Astrocyte of the spinal cord (primary cell): ENCODE results near the gene NRXN2.

ENCODE experiments used
- DNase-seq: peaks from one replicate; pipeline ENCODE4 v3.0.0; 2011; ENCODE audit warnings: low read depth, low spot score
- H3K4me3 ChIP-seq: 2 replicates; pipeline ENCODE4 v1.5.1; 2011; ENCODE audit warnings: low read depth, mild to moderate bottlenecking, low read length, moderate library complexity
- in situ Hi-C: cut with HindIII; loops from 2 replicates; pipeline ENCODE4 v1.10.0; 2017; ENCODE audit warnings: low sequenced_read_pairs
- TF ChIP-seq, protein P1 (sequence below): IDR thresholded peaks from 2 replicates; pipeline ENCODE4 v1.5.1; 2012; ENCODE audit warnings: low read depth, mild to moderate bottlenecking, low read length, inconsistent platforms

Gene NRXN2

DNA sequence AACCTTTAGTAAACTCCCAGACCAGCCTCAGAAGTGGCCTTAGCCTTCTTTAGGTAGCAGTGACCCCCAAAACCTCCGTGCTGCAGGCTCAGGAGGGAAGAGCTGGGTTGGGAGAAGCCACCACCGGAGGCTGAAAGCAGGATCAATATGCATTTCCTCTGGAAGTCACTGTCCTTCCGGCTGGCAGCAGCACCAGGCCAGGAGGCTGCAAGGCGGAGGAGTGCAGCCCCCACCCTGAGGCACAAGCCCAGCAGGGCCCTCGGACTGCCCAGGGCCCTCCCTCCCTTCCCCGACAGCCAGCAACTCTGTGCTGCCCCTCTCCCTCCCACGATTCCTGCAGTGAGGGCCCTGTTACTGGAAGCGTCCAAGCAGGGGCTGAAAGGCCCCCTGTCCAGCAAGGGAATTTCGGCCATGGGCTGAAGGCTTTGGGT lies 3.2 kb upstream of the NRXN2 start:
- no peak overlapping the region for H3K4me3 ChIP-seq
- in situ Hi-C loops = no loop called here
- TF ChIP-seq, protein P1, sequence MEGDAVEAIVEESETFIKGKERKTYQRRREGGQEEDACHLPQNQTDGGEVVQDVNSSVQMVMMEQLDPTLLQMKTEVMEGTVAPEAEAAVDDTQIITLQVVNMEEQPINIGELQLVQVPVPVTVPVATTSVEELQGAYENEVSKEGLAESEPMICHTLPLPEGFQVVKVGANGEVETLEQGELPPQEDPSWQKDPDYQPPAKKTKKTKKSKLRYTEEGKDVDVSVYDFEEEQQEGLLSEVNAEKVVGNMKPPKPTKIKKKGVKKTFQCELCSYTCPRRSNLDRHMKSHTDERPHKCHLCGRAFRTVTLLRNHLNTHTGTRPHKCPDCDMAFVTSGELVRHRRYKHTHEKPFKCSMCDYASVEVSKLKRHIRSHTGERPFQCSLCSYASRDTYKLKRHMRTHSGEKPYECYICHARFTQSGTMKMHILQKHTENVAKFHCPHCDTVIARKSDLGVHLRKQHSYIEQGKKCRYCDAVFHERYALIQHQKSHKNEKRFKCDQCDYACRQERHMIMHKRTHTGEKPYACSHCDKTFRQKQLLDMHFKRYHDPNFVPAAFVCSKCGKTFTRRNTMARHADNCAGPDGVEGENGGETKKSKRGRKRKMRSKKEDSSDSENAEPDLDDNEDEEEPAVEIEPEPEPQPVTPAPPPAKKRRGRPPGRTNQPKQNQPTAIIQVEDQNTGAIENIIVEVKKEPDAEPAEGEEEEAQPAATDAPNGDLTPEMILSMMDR = no peak
- no peak for DNase-seq

DNA sequence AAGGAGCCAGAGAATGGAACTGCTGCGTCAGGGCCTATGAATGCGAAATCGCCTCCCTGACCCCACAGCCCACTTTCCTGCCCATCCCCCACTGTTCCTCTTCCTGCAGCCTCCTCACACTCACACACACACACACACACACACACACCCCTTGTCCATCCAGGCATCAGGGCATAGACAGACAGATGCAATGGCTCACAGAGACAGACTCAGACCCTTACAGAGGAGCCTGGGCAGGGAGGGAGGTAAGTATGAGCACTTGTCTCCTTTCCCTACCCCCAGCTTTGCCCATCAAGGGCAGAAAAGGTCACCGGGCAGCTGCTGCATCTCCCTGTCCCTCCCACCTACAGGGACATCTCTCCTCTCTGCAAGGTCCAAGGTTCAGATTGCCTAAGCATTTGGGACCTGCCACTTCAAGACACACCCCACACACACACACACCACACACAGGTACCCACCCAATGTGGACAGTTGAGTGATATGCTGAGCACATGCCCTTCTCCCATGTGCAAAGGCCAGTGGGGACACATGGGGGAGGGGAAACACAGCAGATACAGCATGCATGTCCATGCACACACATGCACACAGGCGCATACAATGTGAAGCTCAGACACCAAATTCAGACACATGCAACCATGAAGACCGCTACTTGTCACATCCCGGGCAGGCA lies 2.0 kb upstream of the NRXN2 start:
- DNase-seq = no peak
- H3K4me3 ChIP-seq = no peak overlapping the region
- TF ChIP-seq, protein P1 = no peak
- in situ Hi-C loops = no loop called here

DNA sequence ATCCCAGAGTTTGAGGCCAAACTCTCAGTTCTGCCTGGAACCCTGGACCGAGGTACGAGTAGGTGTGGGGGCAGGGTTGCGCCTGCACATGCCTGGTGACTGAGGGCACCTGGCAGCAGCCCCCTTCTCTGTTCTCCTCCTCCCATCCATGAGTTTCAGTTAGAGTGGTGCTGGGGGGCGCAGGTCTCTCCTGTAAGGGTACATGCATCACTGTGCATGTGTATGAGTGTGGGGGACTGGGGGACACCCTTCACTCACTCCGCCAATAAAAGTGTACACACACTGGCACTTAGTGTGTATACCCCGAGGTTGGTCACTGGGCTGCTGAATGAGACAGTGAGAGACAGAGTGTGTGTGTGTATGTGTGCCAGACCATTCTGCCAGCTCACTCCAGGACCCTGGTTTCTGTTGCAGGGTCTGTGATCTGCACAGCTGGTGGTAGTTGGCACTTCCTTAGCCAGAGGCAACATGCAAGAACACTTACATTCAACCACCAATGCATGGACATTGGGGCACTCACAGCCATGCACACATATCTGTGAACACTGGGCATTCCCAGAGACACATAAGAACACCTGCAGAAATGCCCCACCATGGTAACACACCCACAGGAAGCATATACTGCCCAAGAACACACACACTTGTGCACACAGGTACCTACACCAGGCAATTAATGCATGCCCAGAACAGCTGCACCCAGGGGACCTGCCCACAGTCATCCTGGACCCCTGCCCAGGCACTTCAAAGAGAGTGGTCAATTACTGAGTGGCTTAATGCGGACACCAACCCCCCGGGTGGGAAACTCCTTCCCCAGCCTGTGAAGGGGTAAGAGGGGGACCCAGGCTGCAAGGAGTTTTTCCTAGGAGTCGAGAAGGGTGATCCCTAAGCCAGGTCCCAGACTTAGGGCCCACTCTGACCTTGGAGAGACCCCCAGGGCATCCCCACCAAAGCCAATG lies 1.2 kb upstream of the NRXN2 start:
- DNase-seq = no peak
- in situ Hi-C loops = no loop called here
- no peak overlapping the region for H3K4me3 ChIP-seq
- TF ChIP-seq, protein P1 = no peak

DNA sequence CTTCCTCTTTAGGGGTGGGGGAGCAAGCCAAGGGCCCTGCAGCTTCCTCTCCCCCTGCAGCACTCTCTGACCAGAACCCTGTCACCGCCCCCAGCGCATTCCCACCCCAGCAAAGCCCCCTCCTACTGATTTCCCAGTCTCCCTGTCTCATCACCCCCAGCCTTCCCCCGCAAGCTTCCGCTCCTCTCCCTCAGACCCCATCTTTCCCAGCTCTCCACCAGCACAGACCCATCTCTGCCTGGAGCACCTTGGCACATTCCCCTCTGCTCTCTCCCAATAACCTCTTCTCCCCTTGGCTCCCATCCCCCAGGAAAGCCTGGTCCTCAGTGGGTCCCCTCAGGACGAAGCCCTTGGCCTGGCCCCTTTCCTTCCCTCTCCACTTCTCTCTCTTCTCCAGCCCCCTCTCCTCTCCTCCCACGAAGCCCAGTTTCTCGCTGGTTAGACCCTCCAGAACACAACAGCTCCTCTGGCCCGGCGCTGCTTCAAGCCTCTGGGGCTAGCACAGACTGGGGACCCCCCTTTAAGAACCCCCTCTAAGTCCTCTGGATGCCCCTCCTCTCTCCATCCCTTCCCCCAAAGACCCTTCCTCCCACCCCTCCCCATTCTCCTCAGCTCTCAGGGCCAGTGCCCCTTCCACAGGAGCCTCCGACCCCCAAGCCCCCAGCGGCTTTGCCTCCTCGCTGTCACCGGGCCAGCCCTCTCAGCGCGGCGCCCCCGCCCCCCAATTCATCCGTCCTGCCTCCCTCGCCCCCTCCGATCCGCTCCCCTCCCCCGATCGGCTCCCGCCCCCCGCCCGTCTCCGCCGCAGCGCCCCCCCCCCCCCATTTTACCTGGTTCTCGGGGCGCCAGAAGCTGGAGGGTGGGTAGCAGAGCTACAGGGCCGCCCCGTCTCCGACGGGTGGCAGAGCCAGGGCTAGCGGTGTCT lies 594 bp downstream of the NRXN2 start:
- in situ Hi-C loops = no loop called here
- no peak overlapping the region for H3K4me3 ChIP-seq
- TF ChIP-seq, protein P1 = no peak
- DNase-seq = no peak

DNA sequence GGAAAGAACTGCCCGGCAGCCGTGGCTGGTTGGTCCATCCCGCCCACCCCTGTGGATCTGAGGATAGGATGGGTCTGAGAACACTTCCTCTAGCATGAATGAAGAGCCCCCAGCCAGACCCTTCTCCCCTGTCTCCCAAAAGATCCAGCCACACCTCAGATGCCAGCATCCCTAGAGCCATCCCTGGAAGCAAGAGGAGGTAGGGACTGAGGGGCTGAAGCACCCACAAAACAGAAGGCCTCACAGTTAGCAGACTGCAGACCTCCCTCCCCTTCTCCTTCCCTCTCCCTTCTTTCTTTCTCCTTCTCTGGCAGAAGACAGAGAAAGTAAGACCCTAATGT lies 1.7 kb downstream of the NRXN2 start:
- DNase-seq = no peak
- TF ChIP-seq, protein P1 = no peak

More for the DNA sequence above, 1.7 kb downstream of the NRXN2 start:
- in situ Hi-C loops = no loop called here
- no peak overlapping the region for H3K4me3 ChIP-seq
